ENCODE data around the gene CYB561A3.

- TF ChIP-seq CTCF (IDR thresholded peaks at IDR 0.05) = no peak
- no peak for TF ChIP-seq POLR2A (IDR thresholded peaks at IDR 0.05)
Measured at GRCh38 chr11:61357894-61358239, 3.8 kb downstream of the CYB561A3 start.
